NOMO-1 (cell line): ENCODE measurements around the gene STK17A.
"Not testable (repeated sequence)": the region's sequence is repeated elsewhere in the genome, so short reads cannot be mapped to it uniquely, and the experiment has no call there.

Source experiments
- DNase-seq, 2 experiments: peaks; one replicate each; lab custom pipeline; 2025; ENCODE audit not compliant: unreplicated experiment in 2 of 2; lab: John Stamatoyannopoulos, UW

Gene STK17A

GRCh38 chr7:43593010-43593409 is 10.1 kb downstream of the STK17A start:
- DNase-seq = no peak

- DNase-seq = no peak
These were observed 11.1 kb downstream of the STK17A start for GRCh38 chr7:43594020-43594419.

DNA sequence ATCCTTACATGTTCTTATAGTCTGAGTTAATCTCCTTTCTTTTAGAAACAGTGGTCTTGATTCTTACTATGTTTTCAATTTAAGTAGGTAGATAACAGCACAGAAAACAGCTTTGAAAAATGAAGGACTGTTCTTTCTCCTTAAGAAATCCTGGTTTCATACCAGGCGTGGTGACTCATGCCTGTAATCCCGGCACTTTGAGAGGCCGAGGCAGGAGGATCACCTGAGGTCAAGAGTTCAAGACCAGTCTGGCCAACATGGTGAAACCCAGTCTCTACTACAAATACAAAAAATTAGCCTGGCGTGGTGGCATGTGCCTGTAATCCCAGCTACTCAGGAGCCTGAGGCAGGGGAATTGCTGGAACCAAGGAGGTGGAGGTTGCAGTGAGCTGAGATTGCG is 13.5 kb downstream of the STK17A start:
- DNase-seq = not testable (repeated sequence)

DNA sequence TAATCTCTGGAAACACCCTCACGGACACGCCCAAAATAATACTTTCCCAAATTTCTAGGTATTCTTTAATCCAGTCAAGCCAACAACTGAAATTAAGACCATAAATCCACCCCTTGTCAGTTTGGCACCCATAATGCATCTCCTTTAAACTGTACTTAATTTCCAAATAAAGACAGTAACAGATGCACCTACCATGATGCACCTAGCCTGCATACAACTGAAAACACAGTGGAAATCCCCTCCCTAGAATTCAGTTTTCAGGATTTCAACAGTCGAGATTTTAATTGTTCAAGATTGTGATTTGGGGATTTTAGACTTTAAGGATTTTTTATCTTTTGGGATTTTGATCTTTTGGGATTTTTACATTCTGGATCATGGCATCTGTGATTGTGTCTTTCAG is 17.1 kb downstream of the STK17A start:
- DNase-seq = no peak

DNA sequence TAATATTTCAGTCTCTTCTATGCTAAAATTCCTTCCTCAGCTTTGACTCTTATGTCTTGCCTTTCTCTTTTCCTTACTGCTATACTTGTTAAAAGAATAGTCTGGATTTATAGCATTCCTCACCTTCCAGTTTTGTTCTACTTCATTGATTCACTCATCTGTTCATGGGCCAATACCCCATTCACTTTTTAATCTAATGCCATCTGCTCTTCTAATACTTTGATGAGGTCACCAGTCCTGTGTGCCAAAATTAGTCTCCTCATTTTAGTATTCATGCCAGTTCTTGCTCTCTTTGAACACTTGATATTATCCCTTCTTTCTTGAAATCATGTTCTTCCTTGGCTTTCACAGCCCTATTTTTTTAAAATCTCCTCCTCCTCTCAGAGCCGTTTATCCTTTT is 19.3 kb downstream of the STK17A start:
- no peak for DNase-seq

DNA sequence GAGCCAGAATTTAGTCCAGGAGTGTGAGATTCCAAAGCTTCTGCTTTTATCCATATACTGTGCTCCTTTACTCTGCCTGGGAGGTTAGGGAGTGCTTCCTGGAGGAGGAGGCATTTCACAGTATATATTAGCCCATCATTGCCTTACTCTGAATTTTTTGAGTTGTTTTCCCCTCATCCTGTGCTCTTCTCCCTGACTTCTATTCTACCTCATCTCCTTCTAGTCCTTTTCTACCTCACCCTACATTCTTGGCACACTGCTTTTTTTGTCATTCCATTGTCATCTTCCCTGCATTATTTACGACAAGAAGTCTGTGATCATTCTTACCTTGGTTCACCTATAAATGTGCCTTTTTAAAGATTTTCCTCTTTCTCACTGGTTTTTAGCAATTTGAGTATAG is 21.3 kb downstream of the STK17A start:
- no peak for DNase-seq

- DNase-seq = no peak
These were observed 26.2 kb downstream of the STK17A start for GRCh38 chr7:43609097-43609496.

- DNase-seq = no peak
These were observed 29.2 kb downstream of the STK17A start for GRCh38 chr7:43612128-43612527.

- no peak for DNase-seq
These were observed 30.0 kb downstream of the STK17A start for GRCh38 chr7:43612599-43613589.

DNA sequence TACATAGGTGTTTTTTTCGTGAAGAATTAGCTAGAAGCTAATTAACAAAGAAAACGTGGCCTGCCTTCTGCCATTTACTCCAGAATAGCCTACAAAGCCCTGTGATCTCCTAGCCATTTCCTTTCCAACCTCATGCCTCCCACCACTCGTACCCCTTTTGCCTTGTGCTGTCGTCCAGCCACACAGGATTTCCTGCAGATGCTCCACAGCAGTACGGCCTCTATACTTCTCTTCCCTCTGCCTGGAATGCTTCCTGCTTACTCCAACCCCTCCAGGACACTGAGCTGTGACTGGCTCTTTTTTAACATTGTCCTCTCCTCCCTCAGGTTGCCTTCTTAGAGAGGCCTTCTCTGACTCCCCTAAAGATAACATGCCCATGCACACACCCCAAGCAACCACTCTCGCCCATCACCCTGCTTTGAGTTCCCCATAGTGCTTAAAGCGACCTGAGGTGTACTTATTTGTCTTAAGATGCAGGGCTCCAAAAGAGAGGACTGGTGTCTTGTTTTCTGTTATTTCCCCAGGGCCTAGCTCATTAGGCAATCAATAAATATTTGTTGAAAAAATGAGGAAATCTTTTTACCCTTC is 32.7 kb downstream of the STK17A start:
- no peak for DNase-seq

- no peak for DNase-seq
These were observed 34.1 kb downstream of the STK17A start for GRCh38 chr7:43616977-43617376.

- DNase-seq = no peak
These were observed 35.2 kb downstream of the STK17A start for GRCh38 chr7:43618073-43618472.

DNA sequence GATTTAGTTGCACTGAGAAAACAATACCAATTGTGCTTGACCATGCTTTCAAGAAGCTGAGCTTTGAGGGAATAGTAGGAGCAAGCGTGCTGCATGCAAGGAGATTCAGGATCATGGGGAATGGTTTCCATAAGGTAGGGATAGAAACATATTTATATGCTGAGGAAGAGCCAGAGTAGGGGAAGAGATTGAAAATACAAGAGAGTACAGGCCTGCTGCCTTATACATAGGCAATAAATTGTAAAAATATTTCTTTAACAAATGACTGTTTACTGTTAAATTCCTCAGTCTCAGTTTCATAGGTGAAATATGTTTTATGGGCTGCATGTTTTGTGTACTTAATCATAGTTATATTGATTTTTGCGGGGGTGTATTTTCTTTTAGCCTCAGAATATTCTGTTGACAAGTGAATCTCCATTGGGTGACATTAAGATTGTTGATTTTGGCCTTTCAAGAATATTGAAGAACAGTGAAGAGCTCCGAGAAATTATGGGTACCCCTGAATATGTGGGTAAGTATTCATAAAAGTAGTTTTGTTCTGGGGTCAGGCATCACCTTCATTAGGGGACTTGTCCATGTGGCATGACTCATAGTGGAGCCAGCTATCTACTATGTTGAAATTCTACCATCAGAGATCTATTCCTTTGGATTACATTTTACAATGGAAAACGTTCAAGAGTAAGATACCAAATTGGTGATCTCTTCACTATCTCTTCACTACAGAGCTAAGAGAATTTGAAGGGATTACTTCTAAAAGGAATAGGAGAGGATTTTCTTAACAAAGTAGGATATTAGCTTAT is 36.5 kb downstream of the STK17A start:
- DNase-seq = no peak

DNA sequence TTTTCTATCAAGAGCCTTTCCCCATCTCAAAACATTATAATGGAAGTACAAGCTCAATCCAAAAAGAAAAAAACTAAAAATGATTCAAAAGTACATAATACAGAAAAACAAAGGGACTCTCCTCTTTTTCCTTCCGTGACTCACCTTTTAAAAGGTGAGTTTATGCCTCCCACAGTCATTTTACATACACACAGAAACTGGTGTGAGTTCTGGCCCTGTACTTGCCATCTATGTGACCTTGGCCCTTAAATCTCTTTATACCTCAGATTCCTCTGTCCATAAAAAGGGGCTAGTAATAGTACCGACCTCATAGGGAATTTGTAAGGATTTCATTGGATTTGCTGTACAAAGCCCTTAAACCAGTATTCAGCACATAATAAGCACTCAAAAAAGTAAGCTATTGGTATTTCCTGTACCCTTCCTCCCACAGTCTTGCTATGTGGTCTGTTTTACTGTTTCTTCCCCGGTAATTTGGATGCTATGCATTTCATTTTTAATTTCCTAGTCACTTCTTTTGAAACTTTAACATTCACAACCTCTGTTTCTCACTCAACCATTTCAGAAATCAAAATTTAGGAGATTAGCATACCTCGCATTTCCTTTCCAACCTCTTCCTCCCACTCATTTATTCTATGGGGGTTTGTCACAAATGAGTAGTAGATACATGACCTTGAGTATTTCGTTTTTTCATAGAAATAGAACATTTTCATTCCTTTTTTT is 39.0 kb downstream of the STK17A start:
- DNase-seq = no peak

GRCh38 chr7:43624156-43624555 is 41.2 kb downstream of the STK17A start:
- no peak for DNase-seq

GRCh38 chr7:43625453-43625852 is 42.5 kb downstream of the STK17A start:
- DNase-seq = no peak

DNA sequence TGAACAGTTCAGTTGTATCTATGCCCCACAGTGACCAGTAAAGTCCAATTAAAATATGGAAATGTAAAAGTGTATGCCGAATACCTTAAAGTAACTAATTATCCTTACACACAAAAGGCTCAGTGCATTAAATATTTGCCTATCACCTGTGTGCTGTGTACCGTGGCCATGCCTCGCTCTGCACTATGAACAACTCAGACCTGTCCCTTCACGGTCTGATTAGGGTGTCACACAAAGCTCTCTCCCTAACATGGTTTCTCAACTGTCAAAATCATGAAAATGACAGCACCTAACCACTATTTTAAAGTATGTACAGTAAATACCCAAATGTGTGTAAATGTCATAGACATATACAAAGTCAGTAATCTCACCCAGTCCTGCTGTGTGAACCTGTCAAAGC is 43.1 kb downstream of the STK17A start:
- DNase-seq = no peak

GRCh38 chr7:43626695-43627094 is 43.8 kb downstream of the STK17A start:
- DNase-seq = no peak

DNA sequence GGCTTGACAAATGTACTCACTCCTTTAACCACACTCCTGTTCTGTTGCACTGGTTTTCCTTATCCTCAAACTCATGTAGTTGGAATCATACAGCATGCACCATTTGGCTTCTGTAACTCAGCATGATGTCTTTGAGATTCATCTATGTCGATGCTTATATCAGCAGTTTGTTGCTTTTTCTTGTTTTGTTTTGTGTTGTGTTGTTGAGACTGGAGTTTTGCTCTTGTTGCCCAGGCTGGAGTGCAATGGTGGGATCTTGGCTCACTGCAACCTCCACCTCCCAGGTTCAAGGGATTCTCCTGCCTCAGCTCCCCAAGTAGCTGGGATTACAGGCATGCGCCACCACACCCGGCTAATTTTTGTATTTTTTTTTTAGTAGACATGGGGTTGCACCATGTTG is 44.9 kb downstream of the STK17A start:
- not testable (repeated sequence) for DNase-seq

- no peak for DNase-seq
These were observed 45.5 kb downstream of the STK17A start for GRCh38 chr7:43628431-43628830.

- no peak for DNase-seq
These were observed 46.9 kb downstream of the STK17A start for GRCh38 chr7:43629857-43630256.
